Neutrophil (primary cell): ENCODE data around the gene GDPGP1.

Source experiments
- H3K27ac ChIP-seq: fragments of 200-600 bp; sonication (generic); 2 replicates; pipeline ENCODE4 v1.5.1; 2016; ENCODE audit warnings: mild to moderate bottlenecking, moderate library complexity
- H3K27me3 ChIP-seq: fragments of 200-600 bp; sonication (generic); 2 replicates; pipeline ENCODE4 v1.6.0; 2016; ENCODE audit warnings: mild to moderate bottlenecking
- H3K36me3 ChIP-seq: fragments of 200-600 bp; sonication (generic); 2 replicates; pipeline ENCODE4 v1.5.1; 2017
- H3K4me1 ChIP-seq, 2 experiments: fragments of 200-600 bp in 1 of 2; sonication (generic) in 1 of 2; 1 replicate in 1 of 2; 2 replicates in 1 of 2; pipeline versions ENCODE4 v1.5.1 to v1.6.1; 2013 to 2016; ENCODE audit warnings: low read depth in 1 of 2, low read length in 1 of 2, mild to moderate bottlenecking in 1 of 2, moderate library complexity in 1 of 2; ENCODE audit not compliant: control insufficient read depth in 1 of 2, insufficient read depth in 1 of 2
- H3K4me3 ChIP-seq, 2 experiments: fragments of 200-600 bp in 1 of 2; sonication (generic) in 1 of 2; 1 replicate in 1 of 2; 2 replicates in 1 of 2; pipeline ENCODE4 v1.5.1; 2013 to 2016; ENCODE audit warnings: low read depth in 1 of 2, low read length in 1 of 2, mild to moderate bottlenecking in 1 of 2, moderate library complexity in 1 of 2
- H3K9me3 ChIP-seq: fragments of 200-600 bp; sonication (generic); 2 replicates; pipeline ENCODE4 v1.5.1; 2016
- CTCF ChIP-seq: fragments of 200-600 bp; sonication (generic); IDR thresholded peaks from 2 replicates; pipeline ENCODE4 v1.5.1; 2016; ENCODE audit warnings: antibody characterized with exemption

The GDPGP1 gene

GRCh38 chr15:90189781-90190467 is 44.1 kb upstream of the GDPGP1 start:
- no peak for TF ChIP-seq CTCF
- Histone ChIP-seq H3K27me3 (no peaks in the 10 kb centered on the region), H3K36me3 (peaks cover 23% of the 10 kb centered on the region), H3K4me1 (peaks cover 86 to 95% of the 10 kb centered on the region in 2 experiments), H3K9me3 (no peaks in the 10 kb centered on the region), H3K27ac (peak overlapping the region; percentile 85), H3K4me3 (peak overlapping the region in 1 of 2 experiments; percentile 24)

GRCh38 chr15:90190606-90191343 is 43.2 kb upstream of the GDPGP1 start:
- H3K9me3 ChIP-seq = no peaks in the 10 kb centered on the region
- no peaks in the 10 kb centered on the region for H3K27me3 ChIP-seq
- H3K36me3 ChIP-seq = peaks cover 30% of the 10 kb centered on the region
- TF ChIP-seq CTCF = no peak
- peaks cover 86 to 90% of the 10 kb centered on the region in 2 experiments for H3K4me1 ChIP-seq
- H3K4me3 ChIP-seq = peak overlapping the region in 1 of 2 experiments; percentile 24
- H3K27ac ChIP-seq = peak overlapping the region; percentile 85

GRCh38 chr15:90191344-90191687 is 42.7 kb upstream of the GDPGP1 start:
- no peaks in the 10 kb centered on the region for H3K27me3 ChIP-seq
- no peaks in the 10 kb centered on the region for H3K9me3 ChIP-seq
- no peak for TF ChIP-seq CTCF
- H3K27ac ChIP-seq = peak overlapping the region; percentile 85
- H3K4me1 ChIP-seq = peaks cover 85 to 88% of the 10 kb centered on the region in 2 experiments
- peak overlapping the region in 1 of 2 experiments; percentile 15 for H3K4me3 ChIP-seq
- H3K36me3 ChIP-seq = peaks cover 30% of the 10 kb centered on the region

- peak overlapping the region; percentile 85 for H3K27ac ChIP-seq
- no peak for TF ChIP-seq CTCF
- H3K9me3 ChIP-seq = no peaks in the 10 kb centered on the region
- peaks cover 30% of the 10 kb centered on the region for H3K36me3 ChIP-seq
- H3K4me1 ChIP-seq = peaks cover 79 to 84% of the 10 kb centered on the region in 2 experiments
- H3K4me3 ChIP-seq = peak overlapping the region in 1 of 2 experiments; percentile 15
- no peaks in the 10 kb centered on the region for H3K27me3 ChIP-seq
These were observed 42.1 kb upstream of the GDPGP1 start for GRCh38 chr15:90191794-90192509.

- no peaks in the 10 kb centered on the region for H3K27me3 ChIP-seq
- H3K27ac ChIP-seq = peak overlapping the region; percentile 80
- H3K4me1 ChIP-seq = peaks cover 68 to 71% of the 10 kb centered on the region in 2 experiments
- no peaks in the 10 kb centered on the region for H3K9me3 ChIP-seq
- H3K36me3 ChIP-seq = peaks cover 33% of the 10 kb centered on the region
- no peak for TF ChIP-seq CTCF
- H3K4me3 ChIP-seq = peak overlapping the region in 1 of 2 experiments; percentile 25
These were observed 40.8 kb upstream of the GDPGP1 start for GRCh38 chr15:90192961-90193786.
